GM23248 (cell line): ENCODE measurements around the gene LAMA2. TPM values are rescaled to one million over a fixed set of nuclear protein-coding genes. Genes with fewer than 3 reads are reported as not detected.
A peak's percentile ranks its signal among the peaks of the same experiment; 100 is the strongest.

Source experiments
- DNase-seq: peaks from one replicate; pipeline ENCODE4 v3.0.0-alpha.2; 2015
- H2AFZ ChIP-seq: fragments of 200-600 bp; sonication (generic); 2 replicates; pipeline ENCODE4 v1.6.1; 2016; ENCODE audit warnings: antibody characterized with exemption
- H3F3A ChIP-seq: fragments of 200-600 bp; sonication (generic); 2 replicates; pipeline ENCODE4 v1.6.1; 2016; ENCODE audit warnings: mild to moderate bottlenecking, antibody characterized with exemption, mixed run types; ENCODE audit not compliant: insufficient read depth
- H3K27ac ChIP-seq: fragments of 200-600 bp; sonication (generic); 2 replicates; pipeline ENCODE4 v1.5.1; 2016; ENCODE audit warnings: mild to moderate bottlenecking
- H3K27me3 ChIP-seq: fragments of 200-600 bp; sonication (generic); replicated peaks from 2 replicates; pipeline ENCODE4 v1.6.1; 2016; ENCODE audit warnings: mild to moderate bottlenecking; ENCODE audit not compliant: insufficient read depth
- H3K36me3 ChIP-seq: fragments of 200-600 bp; sonication (generic); 2 replicates; pipeline ENCODE4 v1.6.1; 2016; ENCODE audit warnings: low read depth, mild to moderate bottlenecking
- H3K4me1 ChIP-seq: fragments of 200-600 bp; sonication (generic); 2 replicates; pipeline ENCODE4 v1.6.1; 2016; ENCODE audit warnings: mild to moderate bottlenecking; ENCODE audit not compliant: insufficient read depth
- H3K4me2 ChIP-seq: fragments of 200-600 bp; sonication (generic); one replicate; pipeline ENCODE4 v1.6.1; 2016; ENCODE audit warnings: mild to moderate bottlenecking; ENCODE audit not compliant: unreplicated experiment
- H3K4me3 ChIP-seq: fragments of 200-600 bp; sonication (generic); 2 replicates; pipeline ENCODE4 v1.5.1; 2016; ENCODE audit warnings: mild to moderate bottlenecking
- H3K79me2 ChIP-seq: fragments of 200-600 bp; sonication (generic); 2 replicates; pipeline ENCODE4 v1.6.1; 2016; ENCODE audit warnings: mild to moderate bottlenecking; ENCODE audit not compliant: insufficient read depth
- H3K9ac ChIP-seq: fragments of 200-600 bp; sonication (generic); 2 replicates; pipeline ENCODE4 v1.6.1; 2016; ENCODE audit warnings: mild to moderate bottlenecking
- H3K9me2 ChIP-seq: fragments of 200-600 bp; sonication (generic); 2 replicates; pipeline ENCODE4 v1.6.1; 2016; ENCODE audit warnings: mixed run types, mild to moderate bottlenecking, moderate library complexity; ENCODE audit not compliant: insufficient read depth
- H3K9me3 ChIP-seq: fragments of 200-600 bp; sonication (generic); one replicate; pipeline ENCODE4 v1.6.1; 2017; ENCODE audit warnings: low read depth
- H4K20me1 ChIP-seq: fragments of 200-600 bp; sonication (generic); 2 replicates; pipeline ENCODE4 v1.6.0; 2016; ENCODE audit not compliant: insufficient read depth
- EZH2 ChIP-seq: fragments of 200-600 bp; sonication (generic); IDR thresholded peaks from 2 replicates; pipeline ENCODE4 v1.6.1; 2018; ENCODE audit warnings: antibody characterized with exemption, mild to moderate bottlenecking; ENCODE audit not compliant: insufficient read depth, poor library complexity, severe bottlenecking
- EZH2phosphoT487 ChIP-seq: fragments of 200-600 bp; sonication (generic); IDR thresholded peaks from 2 replicates; pipeline ENCODE4 v1.6.1; 2018; ENCODE audit warnings: antibody characterized with exemption, moderate library complexity, mild to moderate bottlenecking, low read depth; ENCODE audit not compliant: insufficient read depth
- WGBS, 2 experiments: methylation state at CpG; one replicate each; pipeline ENCODE4 v1.1.6; 2015 to 2017; ENCODE audit warnings: low lambda C conversion rate in 2 of 2, low coverage in 1 of 2; ENCODE audit errors: missing lambda C conversion rate in 2 of 2; 5-methylcytosine and 5-hydroxymethylcytosine counted together
- in situ Hi-C: fragments of 300-500 bp; cut with MboI; formaldehyde crosslinking; loops from 2 replicates; pipeline ENCODE4 v1.15.0; 2020
- polyA plus RNA-seq: library from polyadenylated mRNA; unstranded; fragments of >200 nt; fragmentation: Nextera tagmentation; extraction: Ambion mirVana; gene quantifications from 2 replicates; pipeline ENCODE4 v1.2.1, GENCODE V29; 2016
- total RNA-seq: library from RNA; depleted of rRNA; stranded (reverse); fragments of >200 nt; shearing (Covaris generic); gene quantifications from 2 replicates; pipeline ENCODE4 v1.2.3, GENCODE V29; 2014

Gene LAMA2
- total and polyA plus RNA-seq, 2 experiments from 2014 or later = 8.3 to 31.1 TPM

GRCh38 chr6:129490521-129491255 is 607.8 kb downstream of the LAMA2 start:
- peak overlapping the region; percentile 98 for H3K4me2 ChIP-seq
- H3K9ac ChIP-seq = peak overlapping the region; percentile 91
- H2AFZ ChIP-seq = peak overlapping the region; percentile 75
- peaks cover 65% of the 10 kb centered on the region for H3F3A ChIP-seq
- H3K27me3 ChIP-seq = no peaks in the 10 kb centered on the region
- H4K20me1 ChIP-seq = no peaks in the 10 kb centered on the region
- H3K4me3 ChIP-seq = peak overlapping the region; percentile 72
- DNase-seq = peak; percentile 94
- no peaks in the 10 kb centered on the region for H3K36me3 ChIP-seq
- H3K27ac ChIP-seq = peak overlapping the region; percentile 100
- no peaks in the 10 kb centered on the region for H3K9me2 ChIP-seq
- in situ Hi-C loops = loop anchor here (10.0 kb wide), 1 partner anchor 534 kb away; no protein-coding TSS in a partner anchor
- WGBS, 2 experiments = 1 to 3% methylated on average over 9 of the region's 9 CpGs
- TF ChIP-seq EZH2phosphoT487 = no peak
- no peak for TF ChIP-seq EZH2
- H3K4me1 ChIP-seq = peaks cover 58% of the 10 kb centered on the region
- H3K79me2 ChIP-seq = no peaks in the 10 kb centered on the region
- H3K9me3 ChIP-seq = no peaks in the 10 kb centered on the region

GRCh38 chr6:129491436-129491835 is 608.5 kb downstream of the LAMA2 start:
- in situ Hi-C loops = loop anchor here (10.0 kb wide), 1 partner anchor 533 kb away; no protein-coding TSS in a partner anchor
- peak overlapping the region; percentile 75; the same call in 1 of the 2 replicates for H2AFZ ChIP-seq
- H3K4me3 ChIP-seq = peak overlapping the region; percentile 72
- H3K27me3 ChIP-seq = no peaks in the 10 kb centered on the region
- DNase-seq = no peak
- no peaks in the 10 kb centered on the region for H4K20me1 ChIP-seq
- H3K9me3 ChIP-seq = no peaks in the 10 kb centered on the region
- no peak for TF ChIP-seq EZH2
- H3K36me3 ChIP-seq = no peaks in the 10 kb centered on the region
- H3K27ac ChIP-seq = peak overlapping the region; percentile 100
- H3K4me1 ChIP-seq = peaks cover 58% of the 10 kb centered on the region
- H3K9me2 ChIP-seq = no peaks in the 10 kb centered on the region
- H3K4me2 ChIP-seq = peak overlapping the region; percentile 98
- no peaks in the 10 kb centered on the region for H3K79me2 ChIP-seq
- H3F3A ChIP-seq = peaks cover 65% of the 10 kb centered on the region
- peak overlapping the region; percentile 91 for H3K9ac ChIP-seq
- 92% methylated on average over 6 of the region's 6 CpGs for WGBS, 2 experiments

DNA sequence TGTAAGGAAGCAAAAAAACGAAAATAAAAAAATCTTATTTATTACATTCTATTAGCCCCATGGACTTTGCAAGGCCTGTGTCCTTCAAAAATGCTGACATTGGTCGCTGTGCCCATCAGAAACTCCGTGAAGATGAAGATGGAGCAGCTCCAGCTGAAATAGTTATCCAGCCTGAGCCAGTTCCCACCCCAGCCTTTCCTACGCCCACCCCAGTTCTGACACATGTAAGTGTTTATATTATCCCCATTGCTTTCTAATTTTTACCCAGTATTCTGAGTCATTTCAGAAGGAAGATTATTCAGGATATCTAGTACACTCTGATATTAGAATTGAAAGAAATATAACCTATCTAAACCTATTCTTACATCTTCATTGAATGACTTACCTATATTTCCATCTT is 609.3 kb downstream of the LAMA2 start:
- H4K20me1 ChIP-seq = no peaks in the 10 kb centered on the region
- H3F3A ChIP-seq = peaks cover 66% of the 10 kb centered on the region
- H3K27me3 ChIP-seq = no peaks in the 10 kb centered on the region
- 63 to 74% methylated on average over 4 of the region's 4 CpGs for WGBS, 2 experiments
- H3K4me2 ChIP-seq = peak overlapping the region; percentile 98
- no peak for TF ChIP-seq EZH2
- TF ChIP-seq EZH2phosphoT487 = no peak
- H3K79me2 ChIP-seq = no peaks in the 10 kb centered on the region
- in situ Hi-C loops = loop anchor here (10.0 kb wide), 1 partner anchor 533 kb away; no protein-coding TSS in a partner anchor
- no peaks in the 10 kb centered on the region for H3K9me2 ChIP-seq
- H3K4me1 ChIP-seq = peaks cover 58% of the 10 kb centered on the region
- H3K27ac ChIP-seq = peak overlapping the region; percentile 100
- no peak overlapping the region for H3K4me3 ChIP-seq
- no peaks in the 10 kb centered on the region for H3K36me3 ChIP-seq
- H3K9me3 ChIP-seq = no peaks in the 10 kb centered on the region
- H2AFZ ChIP-seq = no peak overlapping the region
- no peak overlapping the region for H3K9ac ChIP-seq
- peak; percentile 48 for DNase-seq

DNA sequence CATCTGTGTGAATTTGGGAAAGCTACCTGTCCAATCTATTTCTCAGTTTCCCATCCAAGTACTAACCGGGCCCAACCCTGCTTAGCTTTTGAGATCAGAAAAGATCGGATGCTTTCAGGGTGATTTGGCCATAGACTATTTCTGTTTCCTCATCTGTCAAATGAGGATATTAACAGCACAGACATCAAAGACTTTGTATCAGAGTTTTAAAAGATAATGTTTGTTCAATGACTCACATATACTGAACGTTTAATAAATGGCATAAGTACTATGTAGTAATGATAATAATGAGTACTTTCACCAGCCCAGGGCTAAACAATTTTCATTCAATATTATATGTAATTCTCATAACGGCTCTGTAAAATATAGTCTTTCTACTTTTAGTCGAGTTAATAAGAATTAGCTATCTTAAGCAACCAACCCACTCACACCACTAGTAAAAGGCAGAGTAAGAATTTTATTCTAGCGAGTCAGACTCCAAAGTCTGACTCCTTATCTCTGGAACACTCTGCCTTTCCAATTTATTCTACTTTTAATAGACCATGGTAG is 610.5 kb downstream of the LAMA2 start:
- no peaks in the 10 kb centered on the region for H3K9me2 ChIP-seq
- peak; percentile 75 for DNase-seq
- no peaks in the 10 kb centered on the region for H3K36me3 ChIP-seq
- peak overlapping the region; percentile 66 for H3K4me2 ChIP-seq
- 22 to 24% methylated on average over 6 of the region's 6 CpGs for WGBS, 2 experiments
- H4K20me1 ChIP-seq = no peaks in the 10 kb centered on the region
- no peak for TF ChIP-seq EZH2phosphoT487
- no peak for TF ChIP-seq EZH2
- peak overlapping the region; percentile 42 for H3K27ac ChIP-seq
- H3F3A ChIP-seq = peaks cover 74% of the 10 kb centered on the region
- H3K4me1 ChIP-seq = peaks cover 67% of the 10 kb centered on the region
- no peaks in the 10 kb centered on the region for H3K79me2 ChIP-seq
- H2AFZ ChIP-seq = no peak overlapping the region
- H3K27me3 ChIP-seq = no peaks in the 10 kb centered on the region
- in situ Hi-C loops = loop anchor here (10.0 kb wide), 1 partner anchor 531 kb away; no protein-coding TSS in a partner anchor
- H3K9ac ChIP-seq = no peak overlapping the region
- no peak overlapping the region for H3K4me3 ChIP-seq
- no peaks in the 10 kb centered on the region for H3K9me3 ChIP-seq
